GM12878 (cell line): ENCODE measurements around the gene SUSD2. TPM values are rescaled to one million over a fixed set of nuclear protein-coding genes. Genes with fewer than 3 reads are reported as not detected.

Experiments used
- ATAC-seq: fragments of 200-7000 bp; cut with Tn5 transposase; 3 replicates; pipeline ENCODE4 v1.9.1; 2020; ENCODE audit warnings: mild to moderate bottlenecking, moderate library complexity
- BruUV-seq: library from RNA; stranded (reverse); fragments of 400-500 nt; replicated peaks from 2 replicates; lab custom pipeline; 2021; lab: Mats Ljungman, UMichigan
- CTCF ChIA-PET: fragments of 300-600 bp; sonication (Branson Sonifier 250); formaldehyde crosslinking; extraction: SDS; loops from one replicate; lab custom pipeline; 2021; ENCODE audit warnings: inconsistent platforms; lab: Yijun Ruan, JAX
- POLR2A ChIA-PET: fragments of 350-600 bp; formaldehyde crosslinking; extraction: SDS; loops from one replicate; lab custom pipeline; 2021; ENCODE audit warnings: inconsistent platforms; lab: Charles Lee
- RAD21 ChIA-PET: fragments of 300-600 bp; sonication (Branson Sonifier 250); formaldehyde crosslinking; loops from one replicate; lab custom pipeline; 2023; ENCODE audit warnings: antibody characterized with exemption; ENCODE audit not compliant: unreplicated experiment; lab: Charles Lee
- SMC1A ChIA-PET: fragments of 300-600 bp; sonication (Branson Sonifier 250); formaldehyde crosslinking; loops from one replicate; lab custom pipeline; 2023; ENCODE audit not compliant: unreplicated experiment, uncharacterized antibody; lab: Charles Lee
- DNase-seq: peaks from one replicate; pipeline ENCODE4 v3.0.0-alpha.2; 2011; ENCODE audit warnings: low read depth, low spot score
- FAIRE-seq: peaks from 3 replicates; lab custom pipeline; 2011; peaks lifted over from hg19 to GRCh38; lab: Jason Lieb, UNC
- H2AFZ ChIP-seq: 2 replicates; pipeline ENCODE4 v1.6.0; 2011; ENCODE audit warnings: low read depth, low read length, control low read depth; ENCODE audit not compliant: control insufficient read depth
- H3K27ac ChIP-seq: 2 replicates; pipeline ENCODE4 v1.5.1; 2011; ENCODE audit warnings: control low read depth; ENCODE audit not compliant: control insufficient read depth, insufficient read depth
- H3K27me3 ChIP-seq, 2 experiments: replicated peaks in 1 of 2; 2 replicates each; pipeline versions ENCODE4 v1.6.0 to v1.6.1; 2011; ENCODE audit warnings: low read length in 1 of 2; ENCODE audit not compliant: control insufficient read depth in 2 of 2, insufficient read depth in 2 of 2
- H3K36me3 ChIP-seq, 2 experiments: 2 replicates each; pipeline ENCODE4 v1.5.1; 2011; ENCODE audit warnings: low read length in 1 of 2; ENCODE audit not compliant: control insufficient read depth in 2 of 2, insufficient read depth in 2 of 2
- H3K4me1 ChIP-seq: 2 replicates; pipeline ENCODE4 v1.6.1; 2011; ENCODE audit warnings: mild to moderate bottlenecking, low read length, moderate library complexity, mixed read lengths; ENCODE audit not compliant: control insufficient read depth, insufficient read depth
- H3K4me2 ChIP-seq: 2 replicates; pipeline ENCODE4 v1.6.0; 2011; ENCODE audit warnings: control low read depth; ENCODE audit not compliant: control insufficient read depth, insufficient read depth
- H3K4me3 ChIP-seq: fragments of 200-600 bp; sonication (generic); 2 replicates; pipeline ENCODE4 v1.5.1; 2016
- H3K79me2 ChIP-seq: 2 replicates; pipeline ENCODE4 v1.6.0; 2011; ENCODE audit warnings: low read length; ENCODE audit not compliant: control insufficient read depth, insufficient read depth
- H3K9ac ChIP-seq: 2 replicates; pipeline ENCODE4 v1.8.0; 2011; ENCODE audit warnings: low read length, control low read depth, mixed read lengths; ENCODE audit not compliant: control insufficient read depth, insufficient read depth
- H3K9me3 ChIP-seq: replicated peaks from 3 replicates; pipeline ENCODE4 v1.5.1; 2011; ENCODE audit warnings: mild to moderate bottlenecking, low read length; ENCODE audit not compliant: control insufficient read depth, insufficient read depth
- H4K20me1 ChIP-seq: 2 replicates; pipeline ENCODE4 v1.6.0; 2011; ENCODE audit not compliant: control insufficient read depth, insufficient read depth
- DPF2 ChIP-seq: fragments of 450-650 bp; IDR thresholded peaks from 2 replicates; pipeline ENCODE4 v1.6.1; 2017; ENCODE audit warnings: mild to moderate bottlenecking
- NFYA ChIP-seq: IDR thresholded peaks from 2 replicates; pipeline ENCODE4 v1.6.1; 2011; ENCODE audit warnings: low read depth, mild to moderate bottlenecking, low read length, improper control_type of control experiment, borderline replicate concordance
- NFYB ChIP-seq: IDR thresholded peaks from 2 replicates; pipeline ENCODE4 v1.6.1; 2011; ENCODE audit warnings: low read depth, mild to moderate bottlenecking, low read length, improper control_type of control experiment, moderate library complexity; ENCODE audit not compliant: insufficient read depth
- NR2C1 ChIP-seq: fragments of 450-650 bp; IDR thresholded peaks from 2 replicates; pipeline ENCODE4 v1.6.1; 2017; ENCODE audit warnings: antibody characterized with exemption, mild to moderate bottlenecking, moderate library complexity
- PAX5 ChIP-seq: IDR thresholded peaks from 2 replicates; pipeline ENCODE4 v1.6.1; 2011; ENCODE audit warnings: low read depth, low read length, borderline replicate concordance
- POU2F2 ChIP-seq: IDR thresholded peaks from 3 replicates; pipeline ENCODE4 v1.6.1; 2011; ENCODE audit warnings: low read depth, mild to moderate bottlenecking, low read length, borderline replicate concordance
- RBBP5 ChIP-seq: fragments of 200-600 bp; sonication (generic); conservative IDR thresholded peaks from 2 replicates; pipeline ENCODE4 v1.6.1; 2016
- SMAD5 ChIP-seq: IDR thresholded peaks from 2 replicates; pipeline ENCODE4 v1.6.1; 2016; ENCODE audit warnings: antibody characterized with exemption, low read depth
- WRNIP1 ChIP-seq: IDR thresholded peaks from 2 replicates; pipeline ENCODE4 v1.6.1; 2011; ENCODE audit warnings: low read depth, low read length, improper control_type of control experiment, borderline replicate concordance
- WGBS: methylation state at CpG from one replicate; pipeline ENCODE4 v1.1.6; 2016; ENCODE audit warnings: low lambda C conversion rate; ENCODE audit not compliant: insufficient replicate concordance, insufficient coverage; ENCODE audit errors: missing lambda C conversion rate; 5-methylcytosine and 5-hydroxymethylcytosine counted together
- in situ Hi-C: fragments of 300-500 bp; cut with MboI; formaldehyde crosslinking; loops from 9 replicates; pipeline ENCODE4 v1.14.3; 2018; ENCODE audit warnings: mixed read lengths
- intact Hi-C: fragments of 100-400 bp; cut with micrococcal nuclease; formaldehyde crosslinking; loops from one replicate; pipeline ENCODE4 v1.14.2; 2022; ENCODE audit not compliant: unreplicated experiment
- polyA plus RNA-seq, 11 experiments: library from polyadenylated mRNA; depleted of rRNA in 4 of 11; unstranded in 6 of 11; stranded (reverse) in 5 of 11; fragments of >200 nt; fragmentation: Nextera tagmentation in 4 of 11; fragmentation: Illumina TruSeq in 1 of 11; extraction: Ambion mirVana in 4 of 11; extraction: Trizol in 1 of 11; gene quantifications; 1 replicate in 1 of 11; 2 replicates in 10 of 11; pipeline versions ENCODE4 v1.2.1 to v1.2.3, GENCODE V29; 2011 to 2016; ENCODE audit warnings: inconsistent platforms in 2 of 11, missing spikeins in 2 of 11, low read depth in 1 of 11
- total RNA-seq, 4 experiments: library from RNA; depleted of rRNA in 3 of 4; stranded (reverse); fragments of >200 nt in 3 of 4; fragmentation: Illumina TruSeq in 1 of 4; extraction: Trizol in 1 of 4; gene quantifications; 2 replicates each; pipeline versions ENCODE4 v1.2.1 to v1.2.3, GENCODE V29; 2013 to 2021
- TF ChIP-seq, protein P1 (sequence below): fragments of 450-650 bp; IDR thresholded peaks from 2 replicates; pipeline ENCODE4 v1.6.1; 2014; ENCODE audit warnings: mild to moderate bottlenecking
- TF ChIP-seq, protein P2 (sequence below): fragments of 450-650 bp; IDR thresholded peaks from 2 replicates; pipeline ENCODE4 v1.6.1; 2017; ENCODE audit warnings: mild to moderate bottlenecking
- TF ChIP-seq, protein P3 (sequence below): fragments of 450-650 bp; IDR thresholded peaks from 2 replicates; pipeline ENCODE4 v1.6.1; 2016; ENCODE audit warnings: mild to moderate bottlenecking

Gene SUSD2
- total and polyA plus RNA-seq, 10 of the 15 experiments (the other 5 are each of a cell fraction or from before 2014, with no cell fraction given) = 0.04 to 0.31 (median 0.11) TPM; not detected in 5

DNA sequence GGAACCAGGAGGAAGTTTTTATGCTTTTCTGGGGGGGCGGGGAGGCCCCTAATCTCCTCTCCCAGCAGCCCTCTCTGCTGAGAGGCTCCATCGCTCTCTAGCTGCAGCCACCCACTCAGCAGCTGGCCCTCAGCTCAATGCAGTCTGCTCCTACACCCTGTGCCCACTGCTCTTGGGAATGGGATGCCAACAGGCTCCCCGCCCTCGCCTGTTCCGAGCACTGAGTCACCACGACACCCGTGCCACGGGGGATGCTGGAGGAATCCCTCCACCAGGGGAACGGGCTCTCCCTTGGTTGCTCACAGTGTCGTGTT lies 23.5 kb upstream of the SUSD2 start (continued):
- TF ChIP-seq, protein P1, sequence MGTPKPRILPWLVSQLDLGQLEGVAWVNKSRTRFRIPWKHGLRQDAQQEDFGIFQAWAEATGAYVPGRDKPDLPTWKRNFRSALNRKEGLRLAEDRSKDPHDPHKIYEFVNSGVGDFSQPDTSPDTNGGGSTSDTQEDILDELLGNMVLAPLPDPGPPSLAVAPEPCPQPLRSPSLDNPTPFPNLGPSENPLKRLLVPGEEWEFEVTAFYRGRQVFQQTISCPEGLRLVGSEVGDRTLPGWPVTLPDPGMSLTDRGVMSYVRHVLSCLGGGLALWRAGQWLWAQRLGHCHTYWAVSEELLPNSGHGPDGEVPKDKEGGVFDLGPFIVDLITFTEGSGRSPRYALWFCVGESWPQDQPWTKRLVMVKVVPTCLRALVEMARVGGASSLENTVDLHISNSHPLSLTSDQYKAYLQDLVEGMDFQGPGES = no peak

DNA sequence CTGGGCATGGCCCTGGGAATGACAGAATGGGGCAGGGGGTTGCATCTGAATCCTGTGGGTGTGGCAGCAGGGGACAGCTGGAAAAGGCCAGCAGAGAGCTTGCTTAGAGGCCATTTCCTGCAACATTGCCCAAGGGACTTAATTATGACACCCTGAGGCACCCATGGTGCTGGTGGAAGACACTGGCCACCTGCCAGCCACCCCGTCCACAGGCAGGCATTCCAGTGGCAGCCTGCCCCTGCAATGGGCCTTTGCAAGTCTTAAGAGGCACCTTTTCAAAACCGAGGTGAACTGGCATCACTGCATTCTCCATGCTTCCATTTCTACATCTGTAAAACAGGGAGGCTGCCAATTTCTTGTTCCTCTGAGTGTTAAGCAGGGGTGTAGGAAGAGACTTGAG lies 21.6 kb upstream of the SUSD2 start:
- ChIA-PET CTCF (interaction anchor here (0.6 to 1.0 kb wide), 2 partner anchors 53 to 114 kb away, joined by 3 read pairs; no protein-coding TSS in a partner anchor), SMC1A (no interaction called here), POLR2A (no interaction called here), RAD21 (interaction anchor here (1.4 kb wide), 1 partner anchor 88 kb away, joined by 3 read pairs; no protein-coding TSS in a partner anchor)
- ATAC-seq (no peak), DNase-seq (no peak), FAIRE-seq (no peak)
- Histone ChIP-seq H4K20me1 (no peaks in the 10 kb centered on the region), H3K4me2 (no peak overlapping the region), H2AFZ (no peak overlapping the region), H3K27me3 (no peaks in the 10 kb centered on the region), H3K79me2 (peaks cover 6% of the 10 kb centered on the region), H3K36me3 (peaks cover 11 to 12% of the 10 kb centered on the region in 2 experiments), H3K27ac (no peak overlapping the region), H3K9ac (no peak overlapping the region), H3K9me3 (no peaks in the 10 kb centered on the region), H3K4me1 (peaks cover 30% of the 10 kb centered on the region), H3K4me3 (no peak overlapping the region)
- 61% methylated on average over 2 of the region's 2 CpGs for WGBS
- in situ Hi-C loops (no loop called here), intact Hi-C loops (no loop called here)
- no TSS peak for BruUV-seq
- TF ChIP-seq PAX5 (no peak), NFYA (no peak), DPF2 (no peak), RBBP5 (no peak), NR2C1 (no peak), POU2F2 (no peak), NFYB (no peak), WRNIP1 (no peak), SMAD5 (no peak)
- TF ChIP-seq, protein P2, sequence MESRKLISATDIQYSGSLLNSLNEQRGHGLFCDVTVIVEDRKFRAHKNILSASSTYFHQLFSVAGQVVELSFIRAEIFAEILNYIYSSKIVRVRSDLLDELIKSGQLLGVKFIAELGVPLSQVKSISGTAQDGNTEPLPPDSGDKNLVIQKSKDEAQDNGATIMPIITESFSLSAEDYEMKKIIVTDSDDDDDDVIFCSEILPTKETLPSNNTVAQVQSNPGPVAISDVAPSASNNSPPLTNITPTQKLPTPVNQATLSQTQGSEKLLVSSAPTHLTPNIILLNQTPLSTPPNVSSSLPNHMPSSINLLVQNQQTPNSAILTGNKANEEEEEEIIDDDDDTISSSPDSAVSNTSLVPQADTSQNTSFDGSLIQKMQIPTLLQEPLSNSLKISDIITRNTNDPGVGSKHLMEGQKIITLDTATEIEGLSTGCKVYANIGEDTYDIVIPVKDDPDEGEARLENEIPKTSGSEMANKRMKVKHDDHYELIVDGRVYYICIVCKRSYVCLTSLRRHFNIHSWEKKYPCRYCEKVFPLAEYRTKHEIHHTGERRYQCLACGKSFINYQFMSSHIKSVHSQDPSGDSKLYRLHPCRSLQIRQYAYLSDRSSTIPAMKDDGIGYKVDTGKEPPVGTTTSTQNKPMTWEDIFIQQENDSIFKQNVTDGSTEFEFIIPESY = no peak
- TF ChIP-seq, protein P3, sequence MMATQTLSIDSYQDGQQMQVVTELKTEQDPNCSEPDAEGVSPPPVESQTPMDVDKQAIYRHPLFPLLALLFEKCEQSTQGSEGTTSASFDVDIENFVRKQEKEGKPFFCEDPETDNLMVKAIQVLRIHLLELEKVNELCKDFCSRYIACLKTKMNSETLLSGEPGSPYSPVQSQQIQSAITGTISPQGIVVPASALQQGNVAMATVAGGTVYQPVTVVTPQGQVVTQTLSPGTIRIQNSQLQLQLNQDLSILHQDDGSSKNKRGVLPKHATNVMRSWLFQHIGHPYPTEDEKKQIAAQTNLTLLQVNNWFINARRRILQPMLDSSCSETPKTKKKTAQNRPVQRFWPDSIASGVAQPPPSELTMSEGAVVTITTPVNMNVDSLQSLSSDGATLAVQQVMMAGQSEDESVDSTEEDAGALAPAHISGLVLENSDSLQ = no peak
